Loucy (cell line): ENCODE data around the gene HOXD10.

Experiments used
- H2AFZ ChIP-seq: fragments of 200-600 bp; sonication (generic); 2 replicates; pipeline ENCODE4 v1.6.0; 2016; ENCODE audit warnings: antibody characterized with exemption, mild to moderate bottlenecking, low read length, moderate library complexity
- H3F3A ChIP-seq: fragments of 200-600 bp; 2 replicates; pipeline ENCODE4 v1.6.0; 2016; ENCODE audit warnings: antibody characterized with exemption, low read depth, mild to moderate bottlenecking
- H3K27me3 ChIP-seq: fragments of 200-600 bp; sonication (generic); 2 replicates; pipeline ENCODE4 v1.6.1; 2014; ENCODE audit warnings: low read length, mild to moderate bottlenecking; ENCODE audit not compliant: insufficient read depth, poor library complexity, severe bottlenecking
- H3K36me3 ChIP-seq: fragments of 200-600 bp; sonication (generic); 2 replicates; pipeline ENCODE4 v1.6.1; 2016; ENCODE audit warnings: low read length; ENCODE audit not compliant: insufficient read depth
- H3K4me1 ChIP-seq: fragments of 200-600 bp; sonication (generic); 2 replicates; pipeline ENCODE4 v1.5.1; 2014; ENCODE audit warnings: low read length, mild to moderate bottlenecking; ENCODE audit not compliant: insufficient read depth, poor library complexity, severe bottlenecking
- H3K4me2 ChIP-seq: fragments of 200-600 bp; sonication (generic); 2 replicates; pipeline ENCODE4 v1.6.0; 2014; ENCODE audit warnings: antibody characterized with exemption, low read length, low read depth, mild to moderate bottlenecking; ENCODE audit not compliant: poor library complexity, severe bottlenecking
- H3K4me3 ChIP-seq: fragments of 200-600 bp; sonication (generic); 2 replicates; pipeline ENCODE4 v1.5.1; 2014; ENCODE audit warnings: low read length, mild to moderate bottlenecking, mixed read lengths; ENCODE audit not compliant: poor library complexity, severe bottlenecking
- H3K79me2 ChIP-seq: fragments of 200-600 bp; sonication (generic); 2 replicates; pipeline ENCODE4 v1.6.1; 2014; ENCODE audit warnings: low read length; ENCODE audit not compliant: insufficient read depth
- H3K9ac ChIP-seq: fragments of 200-600 bp; sonication (generic); 2 replicates; pipeline ENCODE4 v1.6.0; 2014; ENCODE audit warnings: mild to moderate bottlenecking, low read depth, low read length, moderate library complexity; ENCODE audit not compliant: poor library complexity, severe bottlenecking
- H3K9me2 ChIP-seq: fragments of 200-600 bp; sonication (generic); replicated peaks from 2 replicates; pipeline ENCODE4 v1.6.1; 2016; ENCODE audit warnings: low read depth, low read length, mixed read lengths
- H3K9me3 ChIP-seq: fragments of 200-600 bp; sonication (generic); 2 replicates; pipeline ENCODE4 v1.6.1; 2014; ENCODE audit warnings: mild to moderate bottlenecking, antibody characterized with exemption, low read length, low read depth; ENCODE audit not compliant: insufficient read depth
- H4K20me1 ChIP-seq: fragments of 200-600 bp; sonication (generic); 2 replicates; pipeline ENCODE4 v1.6.0; 2014; ENCODE audit warnings: antibody characterized with exemption, low read length, mild to moderate bottlenecking; ENCODE audit not compliant: insufficient read depth, poor library complexity, severe bottlenecking
- CTCF ChIP-seq: fragments of 200-600 bp; sonication (generic); conservative IDR thresholded peaks from 2 replicates; pipeline ENCODE4 v1.5.1; 2014; ENCODE audit warnings: mild to moderate bottlenecking, antibody characterized with exemption, low read length
- EZH2phosphoT487 ChIP-seq: fragments of 200-600 bp; IDR thresholded peaks from 2 replicates; pipeline ENCODE4 v1.6.1; 2018; ENCODE audit warnings: antibody characterized with exemption, mild to moderate bottlenecking, moderate library complexity, borderline replicate concordance

HOXD10 gene

GRCh38 chr2:176076796-176077195 lies 39.8 kb upstream of the HOXD10 start:
- no peaks in the 10 kb centered on the region for H4K20me1 ChIP-seq
- H3K4me1 ChIP-seq: no peaks in the 10 kb centered on the region
- H3K9ac ChIP-seq: no peak overlapping the region
- no peaks in the 10 kb centered on the region for H3K36me3 ChIP-seq
- no peaks in the 10 kb centered on the region for H3F3A ChIP-seq
- H3K9me3 ChIP-seq: no peaks in the 10 kb centered on the region
- TF ChIP-seq CTCF (no peak), EZH2phosphoT487 (no peak)
- H3K27me3 ChIP-seq: no peaks in the 10 kb centered on the region
- no peak overlapping the region for H2AFZ ChIP-seq
- H3K4me2 ChIP-seq: no peak overlapping the region
- no peak overlapping the region for H3K4me3 ChIP-seq
- no peaks in the 10 kb centered on the region for H3K79me2 ChIP-seq
- no peaks in the 10 kb centered on the region for H3K9me2 ChIP-seq

- H3K27me3 ChIP-seq: no peaks in the 10 kb centered on the region
- H3K79me2 ChIP-seq: no peaks in the 10 kb centered on the region
- H3K4me3 ChIP-seq: no peak overlapping the region
- no peak overlapping the region for H2AFZ ChIP-seq
- no peaks in the 10 kb centered on the region for H4K20me1 ChIP-seq
- H3K9me2 ChIP-seq: no peaks in the 10 kb centered on the region
- H3K9me3 ChIP-seq: no peaks in the 10 kb centered on the region
- no peaks in the 10 kb centered on the region for H3F3A ChIP-seq
- H3K9ac ChIP-seq: no peak overlapping the region
- no peak overlapping the region for H3K4me2 ChIP-seq
- H3K4me1 ChIP-seq: no peaks in the 10 kb centered on the region
- no peak for TF ChIP-seq CTCF
- TF ChIP-seq EZH2phosphoT487: no peak
- H3K36me3 ChIP-seq: no peaks in the 10 kb centered on the region
Observed at GRCh38 chr2:176078541-176079284, 37.9 kb upstream of the HOXD10 start.

GRCh38 chr2:176079285-176079830 lies 37.2 kb upstream of the HOXD10 start:
- Histone ChIP-seq H3K9me3 (no peaks in the 10 kb centered on the region), H3K4me2 (no peak overlapping the region), H3K79me2 (no peaks in the 10 kb centered on the region), H3K4me3 (no peak overlapping the region), H4K20me1 (no peaks in the 10 kb centered on the region), H3K9me2 (no peaks in the 10 kb centered on the region), H3F3A (no peaks in the 10 kb centered on the region), H3K4me1 (no peaks in the 10 kb centered on the region), H3K27me3 (no peaks in the 10 kb centered on the region), H2AFZ (no peak overlapping the region), H3K36me3 (no peaks in the 10 kb centered on the region), H3K9ac (no peak overlapping the region)
- no peak for TF ChIP-seq CTCF
- TF ChIP-seq EZH2phosphoT487: no peak
